GM21528 (cell line): ENCODE data around the gene OR51B5.
"Not testable (repeated sequence)": the region's sequence is repeated elsewhere in the genome, so short reads cannot be mapped to it uniquely, and the experiment has no call there.

Source experiments
- ATAC-seq: cut with Tn5 transposase; IDR thresholded peaks from one replicate; pipeline ENCODE4 v1.9.1; 2021; ENCODE audit warnings: mild to moderate bottlenecking, moderate library complexity; ENCODE audit not compliant: unreplicated experiment, low FRiP score

The OR51B5 gene

GRCh38 chr11:5343474-5344335 is at the start of gene OR51B5:
TSS of gene OR51B5 (minus strand) at chr11:5343524. CDS start at chr11:5343524, 0 bp downstream.
- ATAC-seq: no peak

GRCh38 chr11:5390210-5390609 is 46.9 kb upstream of the OR51B5 start:
- ATAC-seq: no peak

GRCh38 chr11:5384335-5384734 is 41.0 kb upstream of the OR51B5 start:
- no peak for ATAC-seq

- ATAC-seq: no peak
These were observed 40.3 kb upstream of the OR51B5 start, which contains the start of gene OR51M1 for GRCh38 chr11:5383576-5383975. TSS of gene OR51M1 (plus strand) at chr11:5383812. CDS start at chr11:5389399, 5,587 bp downstream.

- ATAC-seq: peak; percentile 89
These were observed 37.5 kb upstream of the OR51B5 start for GRCh38 chr11:5380740-5381342.

- no peak for ATAC-seq
These were observed 26.5 kb upstream of the OR51B5 start for GRCh38 chr11:5369789-5370188.

- no peak for ATAC-seq
These were observed 25.2 kb upstream of the OR51B5 start for GRCh38 chr11:5368502-5369043.

GRCh38 chr11:5367448-5368074 is 24.2 kb upstream of the OR51B5 start:
- ATAC-seq: no peak

- ATAC-seq: no peak
These were observed 23.5 kb upstream of the OR51B5 start for GRCh38 chr11:5366856-5367255.

- ATAC-seq: not testable (repeated sequence)
These were observed 23.0 kb upstream of the OR51B5 start for GRCh38 chr11:5366365-5366764.

GRCh38 chr11:5364214-5364613 is 20.9 kb upstream of the OR51B5 start:
- no peak for ATAC-seq

- ATAC-seq: no peak
These were observed 20.4 kb upstream of the OR51B5 start for GRCh38 chr11:5363679-5364078.

GRCh38 chr11:5362017-5362625 is 18.8 kb upstream of the OR51B5 start:
- no peak for ATAC-seq

GRCh38 chr11:5356031-5356430 is 12.7 kb upstream of the OR51B5 start:
- ATAC-seq: not testable (repeated sequence)

- ATAC-seq: no peak
These were observed 7.9 kb upstream of the OR51B5 start, which contains the start of gene OR51B6 for GRCh38 chr11:5351208-5351607. TSS of gene OR51B6 (plus strand) at chr11:5351508. CDS start at chr11:5351508, 0 bp downstream.

GRCh38 chr11:5349550-5349949 is 6.2 kb upstream of the OR51B5 start:
- ATAC-seq: no peak

- no peak for ATAC-seq
These were observed 5.3 kb upstream of the OR51B5 start for GRCh38 chr11:5348551-5349194.

- ATAC-seq: no peak
These were observed 2.5 kb upstream of the OR51B5 start for GRCh38 chr11:5345831-5346230.

GRCh38 chr11:5339771-5340322 is 3.5 kb downstream of the OR51B5 start:
- ATAC-seq: peak; percentile 90

- ATAC-seq: not testable (repeated sequence)
These were observed 6.1 kb downstream of the OR51B5 start for GRCh38 chr11:5337253-5337652.
